ENCODE results near the gene CPNE7. TPM values are rescaled to one million over a fixed set of nuclear protein-coding genes. Genes with fewer than 3 reads are reported as not detected.

CPNE7 gene
- total RNA-seq, result 18.5 and 27.7 TPM in 2 replicates

GRCh38 chr16:89575247-89576152, at the start of gene CPNE7:
Gene CPNE7, plus strand, starts transcription at chr16:89575758. Its CDS starts 140 bp downstream, at chr16:89575898.

GRCh38 chr16:89560378-89561141, 15.0 kb upstream of the CPNE7 start, which contains the start of gene RPL13:
Gene RPL13, plus strand, starts transcription at chr16:89560682. Its CDS starts 278 bp downstream, at chr16:89560960.

GRCh38 chr16:89613231-89613953, 37.8 kb downstream of the CPNE7 start, which contains the start of gene DPEP1:
Gene DPEP1, plus strand, starts transcription at chr16:89613642. Its CDS starts 16,769 bp downstream, at chr16:89630411.

Other genes starting within 250 kb of the CPNE7 start
- 89.4 and 93.5 TPM in 2 replicates for gene ANKRD11, start 85.2 kb upstream of the CPNE7 start, total RNA-seq
- 115 and 133 TPM in 2 replicates for gene SPG7, start 67.4 kb upstream of the CPNE7 start, total RNA-seq
- 1,799 and 3,143 TPM in 2 replicates for gene RPL13, start 15.1 kb upstream of the CPNE7 start, total RNA-seq
- not detected in 2 replicates for gene DPEP1, start 37.9 kb downstream of the CPNE7 start, total RNA-seq
- gene CHMP1A, start 82.0 kb downstream of the CPNE7 start, total RNA-seq, result 76.9 and 94.3 TPM in 2 replicates
- 2.9 and 3.2 TPM in 2 replicates for gene SPATA33, start 82.1 kb downstream of the CPNE7 start, total RNA-seq
- gene CDK10, start 110.9 kb downstream of the CPNE7 start, total RNA-seq, result 58.2 and 58.4 TPM in 2 replicates
- gene SPATA2L, start 125.9 kb downstream of the CPNE7 start, total RNA-seq, result 14.4 and 16.9 TPM in 2 replicates
- 8.1 and 8.9 TPM in 2 replicates for gene VPS9D1, start 145.1 kb downstream of the CPNE7 start, total RNA-seq
- gene ZNF276, start 145.8 kb downstream of the CPNE7 start, total RNA-seq, result 16.7 and 17.2 TPM in 2 replicates
- gene FANCA, start 240.9 kb downstream of the CPNE7 start, total RNA-seq, result 12.4 and 38.7 TPM in 2 replicates